B cell (primary cell): ENCODE data around the gene CAGE1. TPM values are rescaled to one million over a fixed set of nuclear protein-coding genes. Genes with fewer than 3 reads are reported as not detected.

Experiments
- ATAC-seq: fragments of 200-7000 bp; cut with Tn5 transposase; one replicate; pipeline ENCODE4 v1.10.0; 2021; ENCODE audit warnings: low read depth, mild to moderate bottlenecking, moderate number of reproducible peaks, moderate library complexity
- CTCF ChIA-PET: fragments of 350-600 bp; sonication (Branson Sonifier 250); formaldehyde crosslinking; loops from one replicate; lab custom pipeline; 2021; ENCODE audit warnings: antibody characterized with exemption, inconsistent platforms; lab: Charles Lee
- POLR2A ChIA-PET: fragments of 350-600 bp; sonication (Branson Sonifier 250); formaldehyde crosslinking; loops from one replicate; lab custom pipeline; 2021; ENCODE audit warnings: antibody characterized with exemption; lab: Charles Lee
- DNase-seq: peaks from one replicate; pipeline ENCODE4 v3.0.0; 2013
- H2AFZ ChIP-seq: 2 replicates; pipeline ENCODE4 v1.6.1; 2012; ENCODE audit warnings: mild to moderate bottlenecking, low read depth, low read length; ENCODE audit not compliant: insufficient read depth, poor library complexity, severe bottlenecking
- H3K27ac ChIP-seq, 2 donors: 1 replicate in 1 of 2; 2 replicates in 1 of 2; pipeline ENCODE4 v1.5.1; 2012 to 2013; ENCODE audit warnings: low read length in 2 of 2, mild to moderate bottlenecking in 2 of 2, moderate library complexity in 1 of 2
- H3K27me3 ChIP-seq, 4 experiments: fragments of 200-600 bp in 1 of 4; sonication (generic) in 1 of 4; replicated peaks in 1 of 4; 1 replicate in 2 of 4; 2 replicates in 2 of 4; pipeline versions ENCODE4 v1.6.1 to v1.7.0; 2013 to 2016; ENCODE audit warnings: low read length in 3 of 4, mild to moderate bottlenecking in 2 of 4, mixed read lengths in 1 of 4, moderate library complexity in 1 of 4; ENCODE audit not compliant: insufficient read depth in 4 of 4, control insufficient read depth in 3 of 4; ENCODE audit errors: control extremely low read depth in 1 of 4
- H3K36me3 ChIP-seq, 2 experiments: replicated peaks in 1 of 2; 1 replicate in 1 of 2; 2 replicates in 1 of 2; pipeline versions ENCODE4 v1.6.1 to v1.7.1; 2013; ENCODE audit warnings: low read length in 1 of 2; ENCODE audit not compliant: insufficient read depth in 2 of 2, control insufficient read depth in 1 of 2; ENCODE audit errors: control extremely low read depth in 1 of 2, extremely low read depth in 1 of 2
- H3K4me1 ChIP-seq, 2 donors: fragments of 200-600 bp in 1 of 2; sonication (generic) in 1 of 2; 1 replicate in 1 of 2; 2 replicates in 1 of 2; pipeline versions ENCODE4 v1.5.1 to v1.6.1; 2013 to 2017; ENCODE audit warnings: low read length in 2 of 2; ENCODE audit not compliant: control insufficient read depth in 2 of 2, insufficient read depth in 2 of 2
- H3K4me2 ChIP-seq: replicated peaks from 2 replicates; pipeline ENCODE3; 2012; ENCODE audit warnings: mild to moderate bottlenecking, low read depth, low read length; ENCODE audit not compliant: poor library complexity, severe bottlenecking
- H3K4me3 ChIP-seq, 5 experiments: fragments of 200-600 bp in 1 of 5; sonication (generic) in 1 of 5; 1 replicate in 3 of 5; 2 replicates in 2 of 5; pipeline versions ENCODE4 v1.5.1 to v1.7.0; 2011 to 2016; ENCODE audit warnings: low read length in 4 of 5, mild to moderate bottlenecking in 4 of 5, low read depth in 2 of 5, control low read depth in 1 of 5, moderate library complexity in 1 of 5; ENCODE audit not compliant: insufficient read depth in 1 of 5; ENCODE audit errors: control extremely low read depth in 1 of 5, extremely low read depth in 1 of 5
- H3K79me2 ChIP-seq: fragments of 200-600 bp; sonication (generic); one replicate; pipeline ENCODE4 v1.6.0; 2016; ENCODE audit warnings: low read length; ENCODE audit not compliant: control insufficient read depth, insufficient read depth
- H3K9ac ChIP-seq: fragments of 200-600 bp; sonication (generic); 2 replicates; pipeline ENCODE4 v1.6.1; 2017; ENCODE audit warnings: mild to moderate bottlenecking, low read length, moderate library complexity
- H3K9me3 ChIP-seq, 3 donors: one replicate each; pipeline versions ENCODE4 v1.6.1 to v1.7.1; 2013; ENCODE audit warnings: low read length in 2 of 3; ENCODE audit not compliant: control insufficient read depth in 2 of 3, insufficient read depth in 1 of 3; ENCODE audit errors: control extremely low read depth in 1 of 3
- H4K20me1 ChIP-seq: 2 replicates; pipeline ENCODE4 v1.6.0; 2012; ENCODE audit warnings: mild to moderate bottlenecking, low read length; ENCODE audit not compliant: insufficient read depth, control insufficient read depth, poor library complexity, severe bottlenecking
- H3K27ac Mint-ChIP-seq: one replicate; pipeline ENCODE4 v1.8.0; 2021; ENCODE audit warnings: mixed read lengths
- H3K27me3 Mint-ChIP-seq: one replicate; pipeline ENCODE4 v1.8.0; 2021; ENCODE audit warnings: mixed read lengths
- H3K4me1 Mint-ChIP-seq: one replicate; pipeline ENCODE4 v1.8.0; 2021; ENCODE audit warnings: mixed read lengths
- H3K4me3 Mint-ChIP-seq: one replicate; pipeline ENCODE4 v1.8.0; 2021; ENCODE audit warnings: mixed read lengths
- H3K9me3 Mint-ChIP-seq: one replicate; pipeline ENCODE4 v1.8.0; 2022; ENCODE audit warnings: mixed read lengths; ENCODE audit not compliant: insufficient read depth
- CTCF ChIP-seq: fragments of 200-600 bp; IDR thresholded peaks from one replicate; pipeline ENCODE4 v1.8.0; 2022; ENCODE audit warnings: antibody characterized with exemption, mild to moderate bottlenecking
- EZH2 ChIP-seq: IDR thresholded peaks from 2 replicates; pipeline ENCODE4 v1.6.1; 2012; ENCODE audit warnings: borderline replicate concordance, low read depth, mild to moderate bottlenecking, moderate library complexity, low read length; ENCODE audit not compliant: insufficient read depth, poor library complexity, severe bottlenecking
- WGBS: methylation state at CpG from one replicate; pipeline ENCODE4 v1.1.5; 2013; ENCODE audit warnings: missing lambda C conversion rate; ENCODE audit not compliant: insufficient coverage; 5-methylcytosine and 5-hydroxymethylcytosine counted together
- intact Hi-C: fragments of 100-400 bp; cut with micrococcal nuclease; formaldehyde crosslinking; loops from one replicate; pipeline ENCODE4 v1.10.0; 2022
- polyA plus RNA-seq: library from polyadenylated mRNA; depleted of rRNA; stranded (reverse); fragments of >200 nt; gene quantifications from 2 replicates; pipeline ENCODE4 v1.2.3, GENCODE V29; 2012
- total RNA-seq, 2 donors: library from RNA; stranded (reverse); fragments of 120-200 nt in 1 of 2; gene quantifications; 1 replicate in 1 of 2; 2 replicates in 1 of 2; pipeline versions ENCODE4 v1.2.3 to v1.2.4, GENCODE V29; 2013 to 2022

Gene CAGE1
- total and polyA plus RNA-seq, 2 donors (not counting 1 experiment from before 2014, with no cell fraction given) = 0.13 to 0.34 TPM

GRCh38 chr6:7283676-7284075 is 105.9 kb downstream of the CAGE1 start:
- Histone ChIP-seq H3K27me3 (no peaks in the 10 kb centered on the region), H3K36me3 (peaks cover 2 to 31% of the 10 kb centered on the region in 2 experiments), H3K4me2 (no peak overlapping the region), H3K9ac (no peak overlapping the region), H3K79me2 (no peaks in the 10 kb centered on the region), H2AFZ (no peak overlapping the region), H3K4me3 (no peak overlapping the region), H3K9me3 (no peaks in the 10 kb centered on the region), H3K27ac (no peak overlapping the region), H3K4me1 (peaks cover 11 to 13% of the 10 kb centered on the region in 2 donors), H4K20me1 (no peaks in the 10 kb centered on the region)
- no peak for ATAC-seq
- 20% methylated on average over 1 of the region's 2 CpGs for WGBS
- Mint-ChIP-seq H3K27ac (no peak overlapping the region), H3K27me3 (no peaks in the 10 kb centered on the region), H3K4me1 (peaks cover 11% of the 10 kb centered on the region), H3K9me3 (no peaks in the 10 kb centered on the region), H3K4me3 (no peak overlapping the region)
- ChIA-PET POLR2A (no interaction called here), CTCF (interaction anchor here (0.9 to 1.6 kb wide), 3 partner anchors 8 to 106 kb away, joined by 3 to 4 read pairs (median 4); partner anchors contain the start of genes CAGE1 and RIOK1)
- intact Hi-C loops = no loop called here
- DNase-seq = no peak
- no peak for TF ChIP-seq EZH2
- no peak for TF ChIP-seq CTCF

- H3K4me3 Mint-ChIP-seq = no peak overlapping the region
- peaks cover 25% of the 10 kb centered on the region for H3K4me1 Mint-ChIP-seq
- H3K9me3 Mint-ChIP-seq = no peaks in the 10 kb centered on the region
- no peaks in the 10 kb centered on the region for H3K79me2 ChIP-seq
- H3K4me3 ChIP-seq = no peak overlapping the region
- ATAC-seq (no peak), DNase-seq (no peak)
- ChIA-PET CTCF (interaction anchor here (1.2 kb wide), 1 partner anchor 21 kb away, joined by 4 read pairs; no protein-coding TSS in a partner anchor), POLR2A (no interaction called here)
- TF ChIP-seq EZH2 = no peak
- no peak for TF ChIP-seq CTCF
- H3K4me1 ChIP-seq = peaks cover 24 to 27% of the 10 kb centered on the region in 2 donors
- H3K27ac Mint-ChIP-seq = peak overlapping the region; percentile 43
- no peak overlapping the region for H2AFZ ChIP-seq
- no peaks in the 10 kb centered on the region for H3K27me3 Mint-ChIP-seq
- peaks cover 2 to 18% of the 10 kb centered on the region in 2 experiments for H3K36me3 ChIP-seq
- peak overlapping the region; percentile 4 for H3K4me2 ChIP-seq
- H3K27me3 ChIP-seq = no peaks in the 10 kb centered on the region
- 33% methylated on average over 10 of the region's 10 CpGs for WGBS
- H3K9me3 ChIP-seq = no peaks in the 10 kb centered on the region
- H3K9ac ChIP-seq = no peak overlapping the region
- H4K20me1 ChIP-seq = no peaks in the 10 kb centered on the region
- H3K27ac ChIP-seq = peak overlapping the region in 1 of 2 donors; percentile 38
- intact Hi-C loops = no loop called here
Measured at GRCh38 chr6:7282097-7282906, 107.2 kb downstream of the CAGE1 start.
